GM12892 (cell line): Measurements from ENCODE around the gene TNRC6B.

Experiments used
- POLR2A ChIP-seq: IDR thresholded peaks from 2 replicates; pipeline ENCODE4 v1.6.1; 2011; ENCODE audit warnings: low read depth, low read length, control low read depth
- POLR2AphosphoS5 ChIP-seq: IDR thresholded peaks from 2 replicates; pipeline ENCODE4 v1.6.1; 2011; ENCODE audit warnings: low read depth, low read length, control low read depth
- TAF1 ChIP-seq: IDR thresholded peaks from 2 replicates; pipeline ENCODE4 v1.6.1; 2011; ENCODE audit warnings: low read depth, mild to moderate bottlenecking, control low read depth, low read length, borderline replicate concordance

DNA sequence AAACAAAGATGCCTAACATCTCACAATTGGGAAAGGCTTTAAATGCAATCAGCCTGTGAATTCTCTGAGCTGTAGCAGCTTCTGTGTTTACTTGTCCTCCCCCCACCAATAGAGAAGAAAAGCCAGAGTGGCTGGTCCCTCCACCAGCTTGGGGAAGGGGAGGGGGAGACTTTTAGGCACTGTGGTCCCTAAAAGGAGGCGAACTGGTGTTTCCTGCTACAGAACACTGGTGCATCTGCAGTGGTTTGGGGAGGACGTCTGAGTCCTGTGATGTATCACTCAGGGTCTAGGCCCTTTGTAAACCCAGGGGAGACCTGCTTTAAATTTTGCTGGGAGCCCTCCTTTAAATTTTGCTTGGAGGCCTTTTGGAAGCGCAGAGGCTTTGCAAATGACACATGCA is 16.9 kb downstream of the TNRC6B start:
- TF ChIP-seq TAF1 (no peak), POLR2AphosphoS5 (no peak), POLR2A (no peak)
